ENCODE data around the gene ZNHIT6.

ZNHIT6 gene

GRCh38 chr1:85746777-85747176, 38.5 kb upstream of the ZNHIT6 start:
- TF ChIP-seq EZH2phosphoT487 (conservative IDR thresholded peaks at IDR 0.05; ENCODE audit: low read length) (no peak), CTCF (IDR thresholded peaks at IDR 0.05; ENCODE audit: insufficient read depth, low read length, poor library complexity, severe bottlenecking) (no peak)
- no peak overlapping the region for H3K4me3 ChIP-seq (ENCODE audit: insufficient read depth, low read length, poor library complexity, severe bottlenecking)
- no peak overlapping the region for H3K9ac ChIP-seq (ENCODE audit: low read length)
- H2AFZ ChIP-seq (ENCODE audit: low read depth, low read length, severe bottlenecking), result no peak overlapping the region
- H3K27me3 ChIP-seq (ENCODE audit: low read length), result no peaks in the 10 kb centered on the region
- no peaks in the 10 kb centered on the region for H3K36me3 ChIP-seq (ENCODE audit: low read length)
- H3K9me3 ChIP-seq (ENCODE audit: insufficient read depth, low read length), result no peaks in the 10 kb centered on the region
- no peaks in the 10 kb centered on the region for H3F3A ChIP-seq (ENCODE audit: insufficient read depth)
- H3K27ac ChIP-seq (ENCODE audit: low read depth, low read length), result no peak overlapping the region
- H3K79me2 ChIP-seq (ENCODE audit: insufficient read depth, low read length), result no peaks in the 10 kb centered on the region
- no peaks in the 10 kb centered on the region for H3K9me2 ChIP-seq (replicated peaks; ENCODE audit: insufficient read depth, low read length)
- H3K4me2 ChIP-seq (ENCODE audit: low read depth, low read length, poor library complexity, severe bottlenecking), result no peak overlapping the region
- no peaks in the 10 kb centered on the region for H4K20me1 ChIP-seq (ENCODE audit: low read depth, low read length)

GRCh38 chr1:85743814-85744213, 35.6 kb upstream of the ZNHIT6 start:
- Histone ChIP-seq H2AFZ (ENCODE audit: low read depth, low read length, severe bottlenecking) (no peak overlapping the region), H3K4me3 (ENCODE audit: insufficient read depth, low read length, poor library complexity, severe bottlenecking) (no peak overlapping the region), H3F3A (ENCODE audit: insufficient read depth) (no peaks in the 10 kb centered on the region), H3K36me3 (ENCODE audit: low read length) (no peaks in the 10 kb centered on the region), H3K9me2 (replicated peaks; ENCODE audit: insufficient read depth, low read length) (no peaks in the 10 kb centered on the region), H3K9ac (ENCODE audit: low read length) (no peak overlapping the region), H3K27ac (ENCODE audit: low read depth, low read length) (no peak overlapping the region), H3K9me3 (ENCODE audit: insufficient read depth, low read length) (no peaks in the 10 kb centered on the region), H3K79me2 (ENCODE audit: insufficient read depth, low read length) (no peaks in the 10 kb centered on the region), H3K4me2 (ENCODE audit: low read depth, low read length, poor library complexity, severe bottlenecking) (no peak overlapping the region), H4K20me1 (ENCODE audit: low read depth, low read length) (no peaks in the 10 kb centered on the region), H3K27me3 (ENCODE audit: low read length) (no peaks in the 10 kb centered on the region)
- TF ChIP-seq EZH2phosphoT487 (conservative IDR thresholded peaks at IDR 0.05; ENCODE audit: low read length), result no peak
- no peak for TF ChIP-seq CTCF (IDR thresholded peaks at IDR 0.05; ENCODE audit: insufficient read depth, low read length, poor library complexity, severe bottlenecking)

GRCh38 chr1:85734931-85735330, 26.7 kb upstream of the ZNHIT6 start:
- H3K27me3 ChIP-seq (ENCODE audit: low read length), result no peaks in the 10 kb centered on the region
- H3K4me2 ChIP-seq (ENCODE audit: low read depth, low read length, poor library complexity, severe bottlenecking), result no peak overlapping the region
- H3K9ac ChIP-seq (ENCODE audit: low read length), result no peak overlapping the region
- no peaks in the 10 kb centered on the region for H3K79me2 ChIP-seq (ENCODE audit: insufficient read depth, low read length)
- H3K4me3 ChIP-seq (ENCODE audit: insufficient read depth, low read length, poor library complexity, severe bottlenecking), result no peak overlapping the region
- H2AFZ ChIP-seq (ENCODE audit: low read depth, low read length, severe bottlenecking), result no peak overlapping the region
- H3K9me2 ChIP-seq (replicated peaks; ENCODE audit: insufficient read depth, low read length), result no peaks in the 10 kb centered on the region
- H3K36me3 ChIP-seq (ENCODE audit: low read length), result no peaks in the 10 kb centered on the region
- H3K9me3 ChIP-seq (ENCODE audit: insufficient read depth, low read length), result no peaks in the 10 kb centered on the region
- no peaks in the 10 kb centered on the region for H4K20me1 ChIP-seq (ENCODE audit: low read depth, low read length)
- H3F3A ChIP-seq (ENCODE audit: insufficient read depth), result no peaks in the 10 kb centered on the region
- TF ChIP-seq EZH2phosphoT487 (conservative IDR thresholded peaks at IDR 0.05; ENCODE audit: low read length) (no peak), CTCF (IDR thresholded peaks at IDR 0.05; ENCODE audit: insufficient read depth, low read length, poor library complexity, severe bottlenecking) (no peak)
- H3K27ac ChIP-seq (ENCODE audit: low read depth, low read length), result no peak overlapping the region
